ENCODE results near the gene IFIT5.
"Not testable (repeated sequence)": the region's sequence is repeated elsewhere in the genome, so short reads cannot be mapped to it uniquely, and the experiment has no call there.

Gene IFIT5

GRCh38 chr10:89393898-89394297 lies 20.5 kb upstream of the IFIT5 start:
- DNase-seq (ENCODE audit: low spot score) = no peak

DNA sequence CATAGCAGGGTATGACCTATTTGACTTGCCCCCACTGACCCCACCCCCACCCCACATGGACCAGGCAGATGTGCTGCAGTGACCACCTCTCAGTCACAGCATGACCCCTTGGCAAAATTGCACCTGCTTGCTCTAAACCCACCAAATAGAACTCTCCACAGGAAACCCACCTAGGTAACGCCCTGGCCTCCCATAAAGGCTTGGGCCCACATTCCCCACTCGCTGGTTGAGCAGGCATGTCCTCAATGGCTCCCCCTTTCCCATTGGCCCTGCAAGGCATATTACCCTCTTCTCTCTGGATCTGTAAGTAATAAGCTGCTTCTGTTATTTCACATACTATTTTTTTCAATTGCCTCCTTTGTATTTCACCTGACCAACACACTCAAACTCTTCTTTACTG lies 19.2 kb upstream of the IFIT5 start:
- no peak for DNase-seq (ENCODE audit: low spot score)

DNA sequence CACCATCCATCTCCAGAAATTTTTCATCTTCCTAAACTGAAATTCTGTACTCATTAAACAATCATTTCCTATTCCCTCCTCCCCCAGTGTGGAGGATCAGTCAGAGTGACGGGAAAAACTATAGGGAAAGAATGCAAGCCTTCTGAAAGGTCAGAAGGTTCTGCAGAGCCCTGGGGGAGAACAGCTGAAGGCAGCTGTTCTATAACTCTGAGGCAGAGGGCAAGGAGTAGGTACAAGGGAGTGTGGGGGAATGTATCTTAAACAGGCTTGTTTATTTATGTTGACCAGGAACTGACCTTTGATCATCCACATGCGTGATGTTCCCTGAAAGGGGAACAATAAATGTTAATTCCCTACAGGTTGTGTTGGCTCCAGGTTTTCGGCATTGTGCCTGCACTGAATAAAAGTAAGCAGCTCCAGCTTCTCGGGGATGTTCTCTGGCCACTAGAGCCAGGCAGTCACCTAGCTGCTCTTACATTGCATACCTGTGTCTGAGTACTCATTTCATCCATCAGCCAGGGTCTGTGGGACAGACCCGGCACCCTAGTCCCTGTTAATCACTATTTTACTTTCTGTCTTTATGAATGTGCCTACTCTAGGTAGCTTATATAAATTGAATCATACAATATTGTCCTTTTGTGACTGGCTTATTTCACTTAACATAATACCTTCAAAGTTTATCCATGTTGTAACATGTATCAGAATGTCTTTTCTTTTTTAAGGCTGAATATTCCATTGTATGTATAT lies 16.2 kb upstream of the IFIT5 start:
- DNase-seq (ENCODE audit: low spot score) = no peak

DNA sequence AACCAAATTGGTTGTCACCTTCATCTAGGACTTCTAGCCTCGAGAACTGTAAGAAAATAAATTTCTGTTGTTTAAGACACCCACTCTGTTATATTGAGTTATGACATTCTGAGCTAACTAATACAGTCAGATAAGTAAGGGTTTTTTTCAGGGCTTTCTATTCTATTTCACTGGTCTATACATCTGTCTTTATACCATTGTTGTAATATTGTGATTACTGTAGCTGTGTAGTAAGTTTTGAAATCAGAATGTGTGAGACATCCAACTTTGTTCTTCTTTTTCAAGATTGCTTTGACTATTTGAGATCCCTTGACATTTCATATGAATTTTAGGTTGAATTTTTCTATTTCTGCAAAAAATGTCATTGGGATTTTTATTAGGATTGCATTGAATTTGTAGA lies 14.4 kb upstream of the IFIT5 start:
- no peak for DNase-seq (ENCODE audit: low spot score)

DNA sequence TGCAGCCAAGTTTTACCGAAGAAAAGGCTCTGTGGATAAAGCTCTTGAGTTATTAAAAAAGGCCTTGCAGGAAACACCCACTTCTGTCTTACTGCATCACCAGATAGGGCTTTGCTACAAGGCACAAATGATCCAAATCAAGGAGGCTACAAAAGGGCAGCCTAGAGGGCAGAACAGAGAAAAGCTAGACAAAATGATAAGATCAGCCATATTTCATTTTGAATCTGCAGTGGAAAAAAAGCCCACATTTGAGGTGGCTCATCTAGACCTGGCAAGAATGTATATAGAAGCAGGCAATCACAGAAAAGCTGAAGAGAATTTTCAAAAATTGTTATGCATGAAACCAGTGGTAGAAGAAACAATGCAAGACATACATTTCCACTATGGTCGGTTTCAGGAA lies 11.3 kb upstream of the IFIT5 start:
- DNase-seq (ENCODE audit: low spot score) = no peak

- DNase-seq (ENCODE audit: low spot score) = no peak
Observed at GRCh38 chr10:89404104-89405047, 10.0 kb upstream of the IFIT5 start.

GRCh38 chr10:89406178-89406577 lies 8.2 kb upstream of the IFIT5 start:
- DNase-seq (ENCODE audit: low spot score) = not testable (repeated sequence)

- not testable (repeated sequence) for DNase-seq (ENCODE audit: low spot score)
Observed at GRCh38 chr10:89407792-89408191, 6.6 kb upstream of the IFIT5 start.

- not testable (repeated sequence) for DNase-seq (ENCODE audit: low spot score)
Observed at GRCh38 chr10:89409282-89409681, 5.1 kb upstream of the IFIT5 start.

DNA sequence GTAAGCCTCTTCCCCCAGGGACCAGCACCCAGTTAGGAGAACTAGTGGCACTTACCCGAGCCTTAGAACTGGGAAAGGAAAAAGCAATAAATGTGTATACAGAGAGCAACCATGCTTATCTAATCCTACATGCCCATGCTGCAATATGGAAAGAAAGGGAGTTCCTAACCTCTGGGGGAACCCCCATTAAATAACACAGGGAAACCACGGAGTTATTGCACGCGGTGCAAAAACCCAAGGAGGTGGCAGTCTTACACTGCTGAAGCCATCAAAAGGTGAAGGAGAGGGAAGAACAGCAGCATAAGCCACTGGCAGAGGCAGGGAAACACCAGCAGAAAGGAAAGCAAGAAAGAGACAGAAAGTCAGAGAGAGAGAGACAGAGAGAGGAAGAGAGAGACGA lies 3.8 kb upstream of the IFIT5 start:
- DNase-seq (ENCODE audit: low spot score) = not testable (repeated sequence)

GRCh38 chr10:89411135-89411534 lies 3.2 kb upstream of the IFIT5 start:
- DNase-seq (ENCODE audit: low spot score) = not testable (repeated sequence)

DNA sequence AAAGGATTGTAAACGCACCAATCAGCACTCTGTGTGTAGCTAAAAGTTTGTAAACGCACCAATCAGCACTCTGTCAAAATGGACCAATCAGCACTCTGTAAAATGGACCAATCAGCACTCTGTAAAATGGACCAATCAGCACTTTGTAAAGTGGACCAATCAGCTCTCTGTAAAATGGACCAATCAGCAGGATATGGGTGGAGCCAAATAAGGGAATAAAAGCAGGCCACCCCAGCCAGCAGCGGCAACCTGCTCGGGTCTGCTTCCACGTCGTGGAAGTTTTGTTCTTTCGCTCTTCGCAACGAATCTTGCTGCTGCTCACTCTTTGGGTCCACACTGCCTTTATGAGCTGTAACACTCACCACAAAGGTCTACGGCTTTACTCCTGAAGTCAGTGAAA lies 2.1 kb upstream of the IFIT5 start:
- DNase-seq (ENCODE audit: low spot score) = peak; percentile 42

GRCh38 chr10:89413398-89413912 lies 913 bp upstream of the IFIT5 start:
- DNase-seq (ENCODE audit: low spot score) = no peak

DNA sequence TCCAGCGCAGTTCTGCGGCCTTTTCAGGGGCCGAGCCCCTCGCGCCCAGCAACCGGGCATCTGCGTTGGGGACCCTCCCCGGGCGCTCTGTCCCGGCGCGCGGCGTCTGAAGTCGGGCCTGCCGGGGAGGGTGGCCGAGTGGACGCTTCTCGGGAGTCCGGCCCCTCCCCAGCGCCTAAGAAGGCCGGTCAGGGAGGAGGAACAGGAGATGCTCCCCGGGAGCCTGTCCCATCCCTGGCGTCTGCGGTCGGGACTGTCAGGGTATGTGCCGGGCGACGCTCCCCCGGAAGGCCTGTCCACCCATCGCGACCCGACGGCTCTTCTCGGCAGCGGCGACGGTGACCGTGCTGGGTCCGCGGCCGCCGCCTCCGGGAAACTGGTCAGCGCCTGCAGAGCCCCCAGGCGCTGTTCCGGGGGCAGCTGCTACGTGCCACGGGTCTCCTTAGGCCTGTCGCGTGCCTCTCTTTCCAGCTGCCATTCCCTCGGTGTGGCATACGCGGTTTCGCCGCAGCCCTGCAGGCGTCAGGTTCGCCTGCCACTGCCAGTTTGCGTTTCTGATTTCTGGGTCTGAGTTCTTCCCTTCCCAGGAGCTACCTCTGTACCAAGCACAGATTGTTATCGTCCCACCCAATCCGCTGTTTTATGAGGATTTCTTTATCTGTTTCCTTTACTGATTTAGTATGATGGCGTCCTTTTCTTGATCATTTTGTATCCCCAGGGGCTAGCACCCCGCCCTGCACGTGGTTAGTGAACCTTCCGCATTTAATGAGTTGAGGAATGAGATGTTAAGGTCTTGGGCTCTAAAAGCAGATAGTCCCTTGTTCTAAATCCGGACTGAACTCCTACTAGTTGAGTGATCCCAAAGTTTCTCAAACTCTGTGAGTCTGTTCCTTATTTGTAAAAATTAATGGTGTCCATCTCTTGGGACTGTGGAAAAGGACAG lies 782 bp downstream of the IFIT5 start:
- DNase-seq (ENCODE audit: low spot score) = peak; percentile 13

DNA sequence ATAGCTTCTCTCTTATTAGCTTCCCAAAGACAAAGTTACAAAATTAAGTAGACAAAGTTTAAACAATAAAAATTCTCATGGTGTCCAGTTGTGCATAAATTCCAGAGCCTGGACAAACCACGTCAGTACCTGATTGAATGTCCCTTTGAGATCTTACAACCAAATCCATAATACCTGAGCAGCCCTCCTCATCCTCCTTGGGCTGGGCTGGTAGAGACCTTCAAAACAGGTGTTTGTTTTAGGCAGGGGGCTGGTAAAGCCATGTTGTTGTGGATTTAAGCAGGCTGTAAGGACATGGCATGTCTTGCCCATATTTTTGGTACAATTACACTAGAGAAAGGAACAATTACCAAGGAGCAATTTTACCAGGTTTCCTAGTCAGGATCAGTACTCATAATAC lies 2.1 kb downstream of the IFIT5 start:
- no peak for DNase-seq (ENCODE audit: low spot score)

DNA sequence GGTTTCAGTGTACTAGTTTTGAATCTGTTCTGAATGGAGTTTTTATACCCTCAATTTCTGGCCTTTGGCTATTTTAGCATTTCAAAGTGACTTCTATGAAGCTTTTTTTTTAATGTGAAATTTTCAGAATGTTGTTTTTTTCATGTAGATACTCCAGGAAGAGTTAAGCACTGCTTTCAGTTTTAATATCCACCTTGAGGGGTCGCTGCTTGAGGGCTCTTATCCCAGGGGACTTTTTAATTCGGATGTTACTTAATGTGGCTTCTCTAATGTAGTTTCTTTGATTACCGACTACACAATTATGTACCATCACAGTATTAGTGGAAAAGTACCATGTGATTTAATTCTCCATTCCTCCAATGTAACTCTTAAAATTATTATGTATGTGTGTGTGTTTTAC lies 5.2 kb downstream of the IFIT5 start:
- no peak for DNase-seq (ENCODE audit: low spot score)

DNA sequence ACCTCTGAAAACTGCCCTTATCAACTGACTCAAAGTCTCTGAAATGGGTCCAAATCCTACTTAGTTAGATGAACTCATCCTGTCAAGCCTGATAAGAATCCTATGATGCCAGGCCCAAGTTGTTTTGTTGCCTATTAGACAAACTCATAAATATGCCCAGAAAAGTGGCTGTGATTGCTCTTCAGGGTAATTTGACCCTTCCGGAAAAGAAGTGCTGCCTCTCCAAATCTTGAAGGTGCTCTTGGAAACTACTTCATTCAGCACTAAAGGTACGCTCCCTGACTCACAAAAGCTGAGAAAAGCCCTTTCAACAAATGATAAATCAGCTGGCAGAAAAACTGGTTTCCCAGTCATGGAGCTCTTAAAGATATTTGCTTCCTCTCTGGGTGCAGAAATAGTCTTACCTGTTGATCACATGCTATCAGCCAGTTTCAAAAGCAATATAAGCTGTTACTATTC lies 6.7 kb downstream of the IFIT5 start:
- DNase-seq (ENCODE audit: low spot score) = no peak

DNA sequence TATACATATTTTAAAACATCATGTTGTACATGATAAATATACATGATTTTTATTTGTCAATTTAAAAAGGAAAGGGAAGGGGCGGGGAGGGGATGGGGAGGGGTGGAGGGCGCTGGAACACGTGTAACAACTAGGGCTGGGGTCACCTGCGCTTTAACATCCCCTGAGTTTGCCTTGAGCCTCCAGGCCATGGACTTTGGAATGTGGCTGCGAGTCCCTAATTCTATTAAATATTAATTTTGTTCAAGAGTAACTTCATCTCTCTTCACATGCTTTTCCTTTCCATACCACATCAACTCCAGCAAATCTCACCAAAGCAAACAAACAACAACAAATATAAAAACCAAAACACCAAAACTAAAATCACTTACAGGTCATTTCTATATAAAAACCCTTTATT lies 10.6 kb downstream of the IFIT5 start:
- no peak for DNase-seq (ENCODE audit: low spot score)

GRCh38 chr10:89426230-89426868 lies 12.0 kb downstream of the IFIT5 start:
- peak; percentile 11 for DNase-seq (ENCODE audit: low spot score)

GRCh38 chr10:89427629-89428028 lies 13.3 kb downstream of the IFIT5 start:
- DNase-seq (ENCODE audit: low spot score) = no peak

DNA sequence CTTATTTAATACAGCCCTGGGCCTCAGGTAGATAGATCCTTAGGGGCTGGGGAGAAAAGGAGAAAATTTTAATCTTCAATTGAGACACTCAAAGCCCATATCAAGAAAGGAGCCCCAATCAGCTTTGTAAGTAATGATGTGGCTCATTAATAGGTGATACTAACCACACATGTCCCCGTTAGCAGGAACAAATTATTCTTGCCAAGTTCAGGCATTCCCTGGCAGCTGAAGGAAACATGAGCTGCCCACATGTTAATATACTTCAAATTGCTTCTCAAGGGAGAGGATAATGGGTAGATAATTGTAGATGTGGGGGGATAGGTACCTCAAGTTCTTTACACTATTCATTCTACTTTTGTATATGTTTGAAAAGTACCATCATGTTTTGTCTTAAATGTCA lies 14.5 kb downstream of the IFIT5 start:
- DNase-seq (ENCODE audit: low spot score) = no peak

All from CD4-positive, alpha-beta T cell treated with Interleukin-6 at 100 ng/mL for 8 hours (primary cell).